ENCODE data around the gene COL6A2. TPM values are rescaled to one million over a fixed set of nuclear protein-coding genes. Genes with fewer than 3 reads are reported as not detected.

The COL6A2 gene
- total RNA-seq, 1 donor from 2014 or later, result 114 TPM

GRCh38 chr21:46098303-46099141 lies 610 bp downstream of the COL6A2 start:
- no peak for DNase-seq (ENCODE audit: extremely low spot score, unreplicated experiment)
- Mint-ChIP-seq H3K4me1 (ENCODE audit: unreplicated experiment) (no peaks in the 10 kb centered on the region), H3K27ac (no peak overlapping the region)

GRCh38 chr21:46099476-46099875 lies 1.6 kb downstream of the COL6A2 start:
- Mint-ChIP-seq H3K4me1 (ENCODE audit: unreplicated experiment) (no peaks in the 10 kb centered on the region), H3K36me3 (peaks cover 13% of the 10 kb centered on the region), H3K27ac (no peak overlapping the region), H3K27me3 (peaks cover 48% of the 10 kb centered on the region), H3K4me3 (peak overlapping the region; percentile 80), H3K9me3 (peaks cover 11% of the 10 kb centered on the region)
- no peak for TF ChIP-seq CTCF (conservative IDR thresholded peaks at IDR 0.05)
- no peak for DNase-seq (ENCODE audit: extremely low spot score, unreplicated experiment)

More at GRCh38 chr21:46098303-46099141, 610 bp downstream of the COL6A2 start:
- Mint-ChIP-seq H3K27me3 (peaks cover 46% of the 10 kb centered on the region), H3K4me3 (peak overlapping the region; percentile 80), H3K36me3 (peaks cover 13% of the 10 kb centered on the region), H3K9me3 (peaks cover 7% of the 10 kb centered on the region)
- no peak for TF ChIP-seq CTCF (conservative IDR thresholded peaks at IDR 0.05)

GRCh38 chr21:46100020-46100419 lies 2.1 kb downstream of the COL6A2 start:
- Mint-ChIP-seq H3K27ac (no peak overlapping the region), H3K4me1 (ENCODE audit: unreplicated experiment) (no peaks in the 10 kb centered on the region), H3K9me3 (peaks cover 12% of the 10 kb centered on the region), H3K4me3 (peak overlapping the region; percentile 31), H3K27me3 (peaks cover 48% of the 10 kb centered on the region), H3K36me3 (peaks cover 13% of the 10 kb centered on the region)
- TF ChIP-seq CTCF (conservative IDR thresholded peaks at IDR 0.05), result no peak
- no peak for DNase-seq (ENCODE audit: extremely low spot score, unreplicated experiment)

GRCh38 chr21:46100426-46100825 lies 2.5 kb downstream of the COL6A2 start:
- H3K27me3 Mint-ChIP-seq, result peaks cover 47% of the 10 kb centered on the region
- no peak overlapping the region for H3K27ac Mint-ChIP-seq
- H3K36me3 Mint-ChIP-seq, result peaks cover 13% of the 10 kb centered on the region
- DNase-seq (ENCODE audit: extremely low spot score, unreplicated experiment), result no peak
- peak overlapping the region; percentile 51 for H3K4me3 Mint-ChIP-seq
- H3K9me3 Mint-ChIP-seq, result peaks cover 12% of the 10 kb centered on the region
- TF ChIP-seq CTCF (conservative IDR thresholded peaks at IDR 0.05), result no peak
- H3K4me1 Mint-ChIP-seq (ENCODE audit: unreplicated experiment), result no peaks in the 10 kb centered on the region

- no peak overlapping the region for H3K4me3 Mint-ChIP-seq
- H3K9me3 Mint-ChIP-seq, result peaks cover 12% of the 10 kb centered on the region
- H3K27me3 Mint-ChIP-seq, result peaks cover 45% of the 10 kb centered on the region
- no peaks in the 10 kb centered on the region for H3K4me1 Mint-ChIP-seq (ENCODE audit: unreplicated experiment)
- TF ChIP-seq CTCF (conservative IDR thresholded peaks at IDR 0.05), result no peak
- no peak overlapping the region for H3K27ac Mint-ChIP-seq
- no peak for DNase-seq (ENCODE audit: extremely low spot score, unreplicated experiment)
- peaks cover 13% of the 10 kb centered on the region for H3K36me3 Mint-ChIP-seq
Observed at GRCh38 chr21:46100906-46101305, 3.0 kb downstream of the COL6A2 start.
